ENCODE measurements around the gene SLC22A9. TPM values are rescaled to one million over a fixed set of nuclear protein-coding genes. Genes with fewer than 3 reads are reported as not detected.
"Not testable (repeated sequence)": the region's sequence is repeated elsewhere in the genome, so short reads cannot be mapped to it uniquely, and the experiment has no call there.

SLC22A9 gene
- total and polyA plus RNA-seq, 4 donors = 0.06 to 0.11 (median 0.10) TPM; not detected in 1

- DNase-seq (ENCODE audit: low read depth in 4 of 6, low spot score in 6 of 6); H3K4me3 ChIP-seq (ENCODE audit: low read depth, low read length); H3K9me3 ChIP-seq (ENCODE audit: control insufficient read depth, insufficient read depth, low read length); H3K4me1 ChIP-seq (ENCODE audit: control insufficient read depth, insufficient read depth, low read length); H3K27ac ChIP-seq (ENCODE audit: low read depth, low read length); H3K36me3 ChIP-seq (ENCODE audit: control insufficient read depth, insufficient read depth, low read length); H3K27me3 ChIP-seq (ENCODE audit: control insufficient read depth, insufficient read depth, low read length): not testable (repeated sequence)
- 91% methylated on average over 13 of the region's 22 CpGs for WGBS (ENCODE audit: insufficient coverage)
Observed at GRCh38 chr11:63435351-63435750, 65.8 kb downstream of the SLC22A9 start.

- not testable (repeated sequence) for H3K27ac ChIP-seq (ENCODE audit: low read depth, low read length); H3K4me3 ChIP-seq (ENCODE audit: low read depth, low read length); H3K4me1 ChIP-seq (ENCODE audit: control insufficient read depth, insufficient read depth, low read length); H3K27me3 ChIP-seq (ENCODE audit: control insufficient read depth, insufficient read depth, low read length); DNase-seq (ENCODE audit: low read depth in 4 of 6, low spot score in 6 of 6); H3K36me3 ChIP-seq (ENCODE audit: control insufficient read depth, insufficient read depth, low read length); H3K9me3 ChIP-seq (ENCODE audit: control insufficient read depth, insufficient read depth, low read length)
- 0% methylated on average over 3 of the region's 4 CpGs for WGBS (ENCODE audit: insufficient coverage)
Observed at GRCh38 chr11:63435831-63436230, 66.2 kb downstream of the SLC22A9 start.

GRCh38 chr11:63443714-63444113 lies 74.1 kb downstream of the SLC22A9 start:
- no peaks in the 10 kb centered on the region for H3K36me3 ChIP-seq (ENCODE audit: control insufficient read depth, insufficient read depth, low read length)
- no peaks in the 10 kb centered on the region for H3K9me3 ChIP-seq (ENCODE audit: control insufficient read depth, insufficient read depth, low read length)
- no peak for DNase-seq (ENCODE audit: low read depth in 4 of 6, low spot score in 6 of 6)
- H3K27ac ChIP-seq (ENCODE audit: low read depth, low read length) = no peak overlapping the region
- H3K27me3 ChIP-seq (ENCODE audit: control insufficient read depth, insufficient read depth, low read length) = no peaks in the 10 kb centered on the region
- no CpG with 5 or more reads among the region's 1 CpG for WGBS (ENCODE audit: insufficient coverage)
- H3K4me1 ChIP-seq (ENCODE audit: control insufficient read depth, insufficient read depth, low read length) = no peaks in the 10 kb centered on the region
- no peak overlapping the region for H3K4me3 ChIP-seq (ENCODE audit: low read depth, low read length)

GRCh38 chr11:63444160-63444559 lies 74.6 kb downstream of the SLC22A9 start:
- H3K36me3 ChIP-seq (ENCODE audit: control insufficient read depth, insufficient read depth, low read length) = no peaks in the 10 kb centered on the region
- no peaks in the 10 kb centered on the region for H3K27me3 ChIP-seq (ENCODE audit: control insufficient read depth, insufficient read depth, low read length)
- H3K4me3 ChIP-seq (ENCODE audit: low read depth, low read length) = no peak overlapping the region
- no peaks in the 10 kb centered on the region for H3K9me3 ChIP-seq (ENCODE audit: control insufficient read depth, insufficient read depth, low read length)
- no CpG with 5 or more reads among the region's 2 CpGs for WGBS (ENCODE audit: insufficient coverage)
- DNase-seq (ENCODE audit: low read depth in 4 of 6, low spot score in 6 of 6) = no peak
- no peak overlapping the region for H3K27ac ChIP-seq (ENCODE audit: low read depth, low read length)
- no peaks in the 10 kb centered on the region for H3K4me1 ChIP-seq (ENCODE audit: control insufficient read depth, insufficient read depth, low read length)

GRCh38 chr11:63445118-63445517 lies 75.5 kb downstream of the SLC22A9 start:
- Histone ChIP-seq H3K36me3 (ENCODE audit: control insufficient read depth, insufficient read depth, low read length) (no peaks in the 10 kb centered on the region), H3K9me3 (ENCODE audit: control insufficient read depth, insufficient read depth, low read length) (no peaks in the 10 kb centered on the region), H3K27me3 (ENCODE audit: control insufficient read depth, insufficient read depth, low read length) (no peaks in the 10 kb centered on the region), H3K4me1 (ENCODE audit: control insufficient read depth, insufficient read depth, low read length) (no peaks in the 10 kb centered on the region), H3K27ac (ENCODE audit: low read depth, low read length) (no peak overlapping the region), H3K4me3 (ENCODE audit: low read depth, low read length) (no peak overlapping the region)
- DNase-seq (ENCODE audit: low read depth in 4 of 6, low spot score in 6 of 6) = peak in 2 of 6 donors; percentile 15 to 24
- 85% methylated on average over 2 of the region's 2 CpGs for WGBS (ENCODE audit: insufficient coverage)

GRCh38 chr11:63445720-63446119 lies 76.1 kb downstream of the SLC22A9 start:
- Histone ChIP-seq H3K27me3 (ENCODE audit: control insufficient read depth, insufficient read depth, low read length) (no peaks in the 10 kb centered on the region), H3K27ac (ENCODE audit: low read depth, low read length) (no peak overlapping the region), H3K36me3 (ENCODE audit: control insufficient read depth, insufficient read depth, low read length) (no peaks in the 10 kb centered on the region), H3K9me3 (ENCODE audit: control insufficient read depth, insufficient read depth, low read length) (no peaks in the 10 kb centered on the region), H3K4me3 (ENCODE audit: low read depth, low read length) (no peak overlapping the region), H3K4me1 (ENCODE audit: control insufficient read depth, insufficient read depth, low read length) (no peaks in the 10 kb centered on the region)
- no peak for DNase-seq (ENCODE audit: low read depth in 4 of 6, low spot score in 6 of 6)

- Histone ChIP-seq H3K9me3 (ENCODE audit: control insufficient read depth, insufficient read depth, low read length) (no peaks in the 10 kb centered on the region), H3K4me1 (ENCODE audit: control insufficient read depth, insufficient read depth, low read length) (no peaks in the 10 kb centered on the region), H3K27ac (ENCODE audit: low read depth, low read length) (no peak overlapping the region), H3K36me3 (ENCODE audit: control insufficient read depth, insufficient read depth, low read length) (no peaks in the 10 kb centered on the region), H3K4me3 (ENCODE audit: low read depth, low read length) (no peak overlapping the region), H3K27me3 (ENCODE audit: control insufficient read depth, insufficient read depth, low read length) (no peaks in the 10 kb centered on the region)
- DNase-seq (ENCODE audit: low read depth in 4 of 6, low spot score in 6 of 6) = no peak
- WGBS (ENCODE audit: insufficient coverage) = no CpG with 5 or more reads among the region's 1 CpG
Observed at GRCh38 chr11:63448646-63449045, 79.1 kb downstream of the SLC22A9 start.

- peak in 1 of 6 donors; percentile 7 for DNase-seq (ENCODE audit: low read depth in 4 of 6, low spot score in 6 of 6)
- no peaks in the 10 kb centered on the region for H3K36me3 ChIP-seq (ENCODE audit: control insufficient read depth, insufficient read depth, low read length)
- no peaks in the 10 kb centered on the region for H3K9me3 ChIP-seq (ENCODE audit: control insufficient read depth, insufficient read depth, low read length)
- H3K4me3 ChIP-seq (ENCODE audit: low read depth, low read length) = no peak overlapping the region
- H3K27ac ChIP-seq (ENCODE audit: low read depth, low read length) = no peak overlapping the region
- H3K27me3 ChIP-seq (ENCODE audit: control insufficient read depth, insufficient read depth, low read length) = no peaks in the 10 kb centered on the region
- 56% methylated on average over 6 of the region's 6 CpGs for WGBS (ENCODE audit: insufficient coverage)
- no peaks in the 10 kb centered on the region for H3K4me1 ChIP-seq (ENCODE audit: control insufficient read depth, insufficient read depth, low read length)
Observed at GRCh38 chr11:63459586-63459985, 90.0 kb downstream of the SLC22A9 start.

Other genes with a start within 250 kb of the SLC22A9 start
- not detected for gene SLC22A24, start 225.6 kb upstream of the SLC22A9 start, total RNA-seq
- not detected for gene SLC22A24, start 225.6 kb upstream of the SLC22A9 start, polyA plus RNA-seq (ENCODE audit: insufficient read length in 2 of 2)
- not detected for gene SLC22A25, start 126.2 kb upstream of the SLC22A9 start, total RNA-seq
- gene SLC22A25, start 126.2 kb upstream of the SLC22A9 start, polyA plus RNA-seq (ENCODE audit: insufficient read length in 2 of 2) = under 1 TPM in 1 of 2 donors, not detected in 1; 0.12 TPM
- 1 to 10 TPM; 4.4 to 7.0 TPM for gene PLAAT5, start 121.4 kb downstream of the SLC22A9 start, total RNA-seq
- gene PLAAT5, start 121.4 kb downstream of the SLC22A9 start, polyA plus RNA-seq (ENCODE audit: insufficient read length in 2 of 2) = 1 to 10 TPM; 4.4 to 5.5 TPM
- gene LGALS12, start 136.3 kb downstream of the SLC22A9 start, total RNA-seq = under 1 TPM; 0.66 to 0.99 TPM
- under 1 TPM in 1 of 2 donors, not detected in 1; 0.12 TPM for gene LGALS12, start 136.3 kb downstream of the SLC22A9 start, polyA plus RNA-seq (ENCODE audit: insufficient read length in 2 of 2)
- 10 to 100 TPM; 12.2 to 45.3 TPM for gene PLAAT4, start 167.0 kb downstream of the SLC22A9 start, total RNA-seq
- 10 to 100 TPM; 11.6 to 15.1 TPM for gene PLAAT4, start 167.0 kb downstream of the SLC22A9 start, polyA plus RNA-seq (ENCODE audit: insufficient read length in 2 of 2)
- gene PLAAT2, start 193.6 kb downstream of the SLC22A9 start, total RNA-seq = under 1 TPM in 1 of 2 donors, not detected in 1; 0.28 TPM
- under 1 TPM; 0.35 to 0.72 TPM for gene PLAAT2, start 193.6 kb downstream of the SLC22A9 start, polyA plus RNA-seq (ENCODE audit: insufficient read length in 2 of 2)
- gene PLAAT3, start 244.6 kb downstream of the SLC22A9 start, total RNA-seq = 10 to 100 TPM; 40.0 to 43.5 TPM
- 10 to 100 TPM; 46.7 to 50.0 TPM for gene PLAAT3, start 244.6 kb downstream of the SLC22A9 start, polyA plus RNA-seq (ENCODE audit: insufficient read length in 2 of 2)

Data from spinal cord (tissue), 10 donors.